A204.1 (cell line): ENCODE data around the gene SETX.

Experiments used
- FAIRE-seq: peaks from 2 replicates; lab custom pipeline; 2012; peaks lifted over from hg19 to GRCh38; lab: Jason Lieb, UNC

Gene SETX

GRCh38 chr9:132240841-132241482, 113.8 kb downstream of the SETX start:
- FAIRE-seq, result no peak

DNA sequence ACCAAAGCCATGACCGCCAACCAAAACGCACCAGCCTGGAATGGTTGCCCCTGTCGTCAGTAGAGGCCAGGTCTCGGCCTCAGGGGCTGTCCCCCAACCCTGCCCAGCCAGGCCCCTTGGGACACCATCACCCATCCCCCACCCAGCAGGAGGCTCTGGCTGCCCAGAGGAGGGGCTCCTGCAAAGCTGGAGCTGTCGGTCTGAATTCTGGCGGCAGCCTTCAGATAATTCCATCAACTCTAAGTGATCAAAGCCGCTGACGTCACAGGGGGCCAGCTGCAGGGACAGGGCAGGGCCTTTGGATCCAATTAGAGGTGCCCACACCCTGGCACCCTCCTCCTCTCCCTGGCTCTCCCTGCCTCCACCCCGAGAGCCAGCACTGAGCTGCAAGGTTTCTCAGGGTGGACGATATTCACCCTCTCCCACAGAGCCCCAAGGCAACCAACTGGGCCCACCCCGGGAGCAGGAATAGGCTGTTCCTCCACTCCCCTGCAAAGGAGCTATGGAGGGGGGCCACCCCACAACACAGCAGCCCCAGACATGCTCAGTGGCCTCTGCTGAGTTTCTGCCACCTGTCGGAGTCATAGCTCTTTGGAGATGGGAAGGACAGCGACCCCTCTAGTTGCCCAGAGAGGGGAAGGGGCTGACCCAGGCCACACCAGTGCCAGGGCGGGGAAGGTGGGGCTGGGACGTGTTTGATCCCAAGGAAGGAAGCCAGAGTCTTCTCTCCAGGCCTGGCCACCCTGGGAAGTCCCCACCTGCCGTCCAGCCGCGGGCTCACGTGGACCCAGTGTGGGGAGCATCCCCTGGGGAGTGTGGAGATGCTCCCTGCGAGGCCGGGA, 114.6 kb downstream of the SETX start:
- no peak for FAIRE-seq

DNA sequence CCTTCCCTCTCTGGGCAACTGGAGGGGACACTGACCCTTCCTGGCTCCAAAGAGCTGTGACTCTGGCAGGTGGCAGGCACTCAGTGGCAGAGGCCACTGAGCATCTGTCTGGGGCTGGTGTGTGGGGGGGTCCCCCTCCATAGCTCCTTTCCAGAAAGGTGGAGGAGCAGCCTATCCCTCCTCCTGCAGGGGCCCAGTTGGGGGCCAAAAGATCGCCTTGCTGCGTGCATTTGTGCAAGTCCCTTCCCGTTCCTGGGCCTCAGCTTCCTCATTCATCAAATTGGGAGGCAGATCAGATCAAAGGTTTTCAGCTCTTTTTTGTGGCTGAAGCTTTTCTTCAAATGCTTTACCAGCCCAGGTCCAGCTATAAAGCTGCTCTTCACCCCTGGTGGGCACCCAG, 115.3 kb downstream of the SETX start:
- no peak for FAIRE-seq

DNA sequence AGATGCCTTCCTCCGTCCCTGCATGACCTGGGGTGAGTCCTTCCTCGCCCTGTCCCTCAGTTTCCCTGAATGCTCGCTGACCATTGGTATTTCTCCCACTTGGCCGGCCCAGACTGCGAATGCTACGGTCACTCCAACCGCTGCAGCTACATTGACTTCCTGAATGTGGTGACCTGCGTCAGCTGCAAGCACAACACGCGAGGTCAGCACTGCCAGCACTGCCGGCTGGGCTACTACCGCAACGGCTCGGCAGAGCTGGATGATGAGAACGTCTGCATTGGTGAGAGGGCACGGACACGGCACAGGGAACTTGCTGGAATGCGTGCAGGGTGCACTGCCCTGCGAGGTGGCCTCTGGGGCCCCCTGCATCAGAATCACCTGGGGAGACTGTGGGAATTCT, 115.8 kb downstream of the SETX start:
- FAIRE-seq, result no peak

- FAIRE-seq, result no peak
Observed at GRCh38 chr9:132238026-132238972, 116.5 kb downstream of the SETX start.

DNA sequence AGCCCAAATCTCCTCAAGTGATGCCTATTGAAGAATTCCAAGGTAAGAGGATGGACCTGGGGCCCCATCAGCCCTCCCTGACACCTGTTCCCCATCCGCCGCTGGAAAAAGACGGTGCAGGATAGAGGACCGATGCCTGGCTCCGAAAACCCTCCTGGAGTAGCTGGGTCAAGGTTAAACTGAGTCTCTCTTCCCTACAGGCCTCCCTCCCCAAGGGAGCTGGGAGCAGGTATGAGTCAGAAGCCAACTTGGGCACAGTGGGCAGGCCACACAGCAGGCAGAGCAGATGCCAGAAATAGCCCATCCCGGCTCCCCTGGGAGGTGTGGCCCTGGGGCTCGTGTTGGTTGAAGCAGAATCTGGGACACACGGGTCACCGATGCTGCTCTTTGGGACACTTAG, 117.3 kb downstream of the SETX start:
- no peak for FAIRE-seq

DNA sequence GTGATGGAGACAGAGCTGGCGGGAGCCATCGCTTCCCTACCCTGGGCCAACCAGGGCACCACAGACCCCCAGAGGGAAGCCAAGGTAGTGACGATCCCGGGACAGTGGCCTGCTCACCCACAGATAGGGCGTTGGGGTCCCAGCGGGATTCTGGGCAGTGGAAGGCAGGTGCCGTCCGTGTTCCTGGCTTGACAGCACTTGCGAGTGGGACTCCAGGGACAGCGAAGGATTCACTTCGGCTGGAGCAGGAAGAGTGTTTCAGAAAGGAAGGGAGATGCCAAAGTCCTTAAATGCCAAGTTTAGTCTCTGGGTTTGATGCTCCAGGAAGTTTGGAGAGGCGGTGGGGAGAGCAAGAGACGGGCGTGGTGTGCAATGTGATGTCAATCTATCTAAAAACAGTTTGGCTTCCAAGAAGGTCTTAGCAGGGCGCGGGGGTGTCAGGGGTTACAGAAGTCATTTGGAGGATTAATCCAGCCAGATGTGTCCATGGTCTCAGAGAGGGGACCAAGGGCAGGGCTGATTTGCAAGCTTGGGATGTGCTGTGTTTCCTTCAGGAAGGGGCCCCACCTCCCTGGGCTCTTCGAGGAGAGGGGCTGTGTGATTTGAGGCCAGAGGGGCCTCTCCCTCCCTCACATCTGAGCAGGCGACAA, 118.0 kb downstream of the SETX start:
- no peak for FAIRE-seq

GRCh38 chr9:132235894-132236661, 118.7 kb downstream of the SETX start:
- no peak for FAIRE-seq

DNA sequence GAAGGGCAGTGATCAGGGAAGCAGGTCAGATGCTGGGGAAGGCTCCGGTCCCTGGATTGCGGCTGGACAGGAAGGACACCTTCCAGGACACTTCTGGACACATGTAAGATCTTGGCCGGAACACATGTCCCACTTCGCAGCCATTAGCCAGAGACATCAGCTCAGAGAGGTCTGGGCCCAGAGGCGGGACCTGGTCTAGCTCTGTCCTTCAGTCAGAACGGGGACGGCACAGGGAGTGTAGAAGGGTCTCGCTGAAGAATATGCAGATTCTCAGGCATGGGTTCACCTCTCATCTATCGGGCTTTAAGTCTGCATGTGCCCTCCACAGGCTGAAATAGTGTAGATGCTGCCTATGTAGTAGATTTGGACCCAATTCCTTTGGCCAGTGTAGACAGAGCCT, 119.7 kb downstream of the SETX start:
- FAIRE-seq, result no peak

GRCh38 chr9:132234535-132234934, 120.3 kb downstream of the SETX start:
- FAIRE-seq, result no peak

GRCh38 chr9:132233138-132233537, 121.6 kb downstream of the SETX start:
- no peak for FAIRE-seq

GRCh38 chr9:132232522-132232921, 122.3 kb downstream of the SETX start:
- no peak for FAIRE-seq

GRCh38 chr9:132231019-132231701, 123.6 kb downstream of the SETX start:
- no peak for FAIRE-seq

- FAIRE-seq, result no peak
Observed at GRCh38 chr9:132230605-132231004, 124.2 kb downstream of the SETX start.

- no peak for FAIRE-seq
Observed at GRCh38 chr9:132228062-132228461, 126.7 kb downstream of the SETX start.

GRCh38 chr9:132226571-132227430, 128.0 kb downstream of the SETX start:
- no peak for FAIRE-seq

- FAIRE-seq, result no peak
Observed at GRCh38 chr9:132224645-132225044, 130.1 kb downstream of the SETX start.

DNA sequence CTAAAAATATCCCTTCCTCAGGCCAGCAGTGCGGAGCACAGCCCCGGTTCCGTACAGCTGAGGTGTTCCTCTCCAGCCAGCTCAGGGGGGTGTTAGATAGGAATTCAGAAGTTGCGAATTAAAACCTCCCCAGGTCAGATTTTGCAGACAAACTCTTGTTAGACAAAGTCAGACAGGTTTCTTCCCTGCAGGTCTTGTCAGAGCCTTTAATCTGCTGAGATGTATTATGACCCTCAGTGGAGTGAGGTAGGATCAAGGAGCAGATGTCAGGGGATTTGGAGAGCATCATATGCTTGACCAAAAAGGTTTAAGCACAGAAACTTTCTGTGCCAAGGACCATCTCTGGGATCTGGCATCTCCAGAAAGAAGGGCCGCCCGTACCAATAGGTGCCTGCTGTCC, 132.8 kb downstream of the SETX start:
- no peak for FAIRE-seq

- FAIRE-seq, result no peak
Observed at GRCh38 chr9:132218208-132218607, 136.6 kb downstream of the SETX start.
